ENCODE results near the gene CD22. TPM values are rescaled to one million over a fixed set of nuclear protein-coding genes. Genes with fewer than 3 reads are reported as not detected.
A peak's percentile ranks its signal among the peaks of the same experiment; 100 is the strongest.

CD22 gene
- total and polyA plus RNA-seq, 2 donors (not counting 3 experiments of a cell fraction or from before 2014, with no cell fraction given), result not detected

DNA sequence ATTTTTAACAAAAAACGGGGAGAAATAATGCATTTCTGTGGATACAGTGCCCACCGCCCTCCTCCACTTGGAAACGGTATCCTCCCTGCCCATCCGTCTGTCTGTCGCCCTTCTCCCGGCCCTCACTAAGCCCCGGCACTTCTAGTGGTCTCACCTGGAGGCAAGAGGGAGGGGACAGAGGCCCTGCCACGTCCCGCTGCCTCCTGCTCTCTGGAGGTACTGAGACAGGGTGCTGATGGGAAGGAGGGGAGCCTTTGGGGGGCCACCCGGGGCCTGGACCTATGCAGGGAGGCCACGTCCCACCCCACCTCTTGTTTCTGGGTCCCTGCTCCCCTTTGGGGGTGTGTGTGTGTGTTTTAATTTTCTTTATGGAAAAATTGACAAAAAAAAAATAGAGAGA lies 49.6 kb upstream of the CD22 start:
- intact Hi-C loops (cut with micrococcal nuclease) (no loop called here), dilution Hi-C loops (cut with MboI; ENCODE audit: extremely low pct_ligation_motif_present, low sequenced_read_pairs) (no loop called here)
- Histone ChIP-seq H3K36me3 (ENCODE audit: control insufficient read depth in 2 of 2, extremely low read depth in 1 of 2, insufficient read depth in 2 of 2, low read length in 2 of 2) (peaks cover 3 to 15% of the 10 kb centered on the region in 2 experiments), H3K9me3 (replicated peaks; ENCODE audit: control insufficient read depth, insufficient read depth, low read length) (no peaks in the 10 kb centered on the region), H3K9ac (replicated peaks; ENCODE audit: extremely low read depth, insufficient read depth, low read length) (no peak overlapping the region), H4K20me1 (replicated peaks; ENCODE audit: control insufficient read depth, extremely low read depth, insufficient read depth, low read length) (no peaks in the 10 kb centered on the region), H3K4me2 (ENCODE audit: insufficient read depth, low read length) (no peak overlapping the region), H3K9me1 (replicated peaks; ENCODE audit: control insufficient read depth, extremely low read depth, insufficient read depth, low read length) (no peaks in the 10 kb centered on the region), H2AFZ (ENCODE audit: low read depth, low read length) (no peak overlapping the region), H3K27me3 (ENCODE audit: control insufficient read depth in 2 of 2, insufficient read depth in 2 of 2, low read length in 2 of 2) (peaks cover 1 to 4% of the 10 kb centered on the region in 2 experiments), H3K79me2 (ENCODE audit: control insufficient read depth, insufficient read depth, low read length) (no peaks in the 10 kb centered on the region), H3K4me1 (ENCODE audit: control insufficient read depth, extremely low read depth, insufficient read depth, low read length) (no peaks in the 10 kb centered on the region), H3K4me3 (replicated peaks in 1 of 3; ENCODE audit: insufficient read depth in 1 of 3, low read depth in 1 of 3, low read length in 3 of 3) (no peak overlapping the region), H3K27ac (ENCODE audit: insufficient read depth, low read depth, low read length) (no peak overlapping the region)
- ChIA-PET CTCF (interaction anchor here (2.5 kb wide), 1 partner anchor 10 kb away, joined by 9 read pairs; the partner anchor contains the start of gene USF2), POLR2A (no interaction called here)
- BruUV-seq (replicated peaks), result TSS peak; percentile 45
- TF ChIP-seq CTCF (IDR thresholded peaks at IDR 0.05; ENCODE audit: extremely low read depth in 1 of 2, insufficient read depth in 1 of 2, low read depth in 1 of 2, low read length in 2 of 2), result no peak
- no peak for TF ChIP-seq MYC (IDR thresholded peaks at IDR 0.05; ENCODE audit: low read depth, low read length)
- TF ChIP-seq GATA2 (IDR thresholded peaks at IDR 0.05; ENCODE audit: insufficient read depth, insufficient read length, low read depth, low read length), result no peak
- no peak for TF ChIP-seq POLR2AphosphoS5 (IDR thresholded peaks at IDR 0.05; ENCODE audit: insufficient read depth, low read depth, low read length)
- no peak for TF ChIP-seq FOS (IDR thresholded peaks at IDR 0.05; ENCODE audit: borderline replicate concordance, insufficient read depth, low read length)
- no peak for TF ChIP-seq JUN (IDR thresholded peaks at IDR 0.05; ENCODE audit: borderline replicate concordance, insufficient read depth, insufficient read length, low read depth)
- TF ChIP-seq, protein P1, sequence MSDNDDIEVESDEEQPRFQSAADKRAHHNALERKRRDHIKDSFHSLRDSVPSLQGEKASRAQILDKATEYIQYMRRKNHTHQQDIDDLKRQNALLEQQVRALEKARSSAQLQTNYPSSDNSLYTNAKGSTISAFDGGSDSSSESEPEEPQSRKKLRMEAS (IDR thresholded peaks at IDR 0.05; ENCODE audit: insufficient read depth, insufficient read length), result no peak
- TF ChIP-seq EZH2 (IDR thresholded peaks at IDR 0.05; ENCODE audit: borderline replicate concordance, low read depth, low read length, severe bottlenecking), result no peak
- no peak for TF ChIP-seq POLR2A (IDR thresholded peaks at IDR 0.05; ENCODE audit: low read depth, low read length)
- FAIRE-seq (no peak), DNase-seq (ENCODE audit: low read depth, low spot score) (no peak)
